ENCODE data around the gene SPEM2. TPM values are rescaled to one million over a fixed set of nuclear protein-coding genes. Genes with fewer than 3 reads are reported as not detected.

The SPEM2 gene
- total and polyA plus RNA-seq, 2 of the 4 experiments (the other 2 are of a cell fraction) = not detected

- intact Hi-C loops (cut with micrococcal nuclease) = no loop called here
- peak overlapping the region; percentile 75 for H3K27ac ChIP-seq (ENCODE audit: insufficient read depth, low read length)
These were observed 21.8 kb upstream of the SPEM2 start for GRCh38 chr17:7403727-7403976.

More at GRCh38 chr17:7403727-7403976, 21.8 kb upstream of the SPEM2 start:
- H3K79me1 ChIP-seq (ENCODE audit: low read depth in 1 of 2, low read length in 2 of 2) = peaks cover 11 to 51% of the 10 kb centered on the region in 2 experiments
- peak overlapping the region; percentile 80 for H4K91ac ChIP-seq (ENCODE audit: insufficient read depth, low read depth, low read length)
- H2BK15ac ChIP-seq (ENCODE audit: low read depth, low read length) = no peak overlapping the region
- no peak overlapping the region for H4K5ac ChIP-seq (ENCODE audit: low read depth, low read length)
- H3K4me3 ChIP-seq (ENCODE audit: insufficient read depth, low read depth, low read length) = peak overlapping the region; percentile 64
- in situ Hi-C loops (cut with MboI; ENCODE audit: low sequenced_read_pairs) (no loop called here), dilution Hi-C loops (cut with HindIII; ENCODE audit: low sequenced_read_pairs, unreplicated experiment) (no loop called here)
- peaks cover 9% of the 10 kb centered on the region for H3K4me1 ChIP-seq (ENCODE audit: control insufficient read depth, insufficient read depth, low read length)
- H3K9me1 ChIP-seq (ENCODE audit: insufficient read depth, low read length) = no peaks in the 10 kb centered on the region
- no CpG with 5 or more reads among the region's 13 CpGs for WGBS, 2 experiments (ENCODE audit: extremely low coverage in 2 of 2, insufficient read length in 1 of 2)
- peaks cover 7% of the 10 kb centered on the region for H4K20me1 ChIP-seq (ENCODE audit: insufficient read depth, low read length)
- H3K14ac ChIP-seq (replicated peaks; ENCODE audit: low read depth, low read length) = peak overlapping the region; percentile 94
- H2AK9ac ChIP-seq (replicated peaks; ENCODE audit: low read depth, low read length, poor library complexity) = peak overlapping the region; percentile 97
- H3K27me3 ChIP-seq (ENCODE audit: control insufficient read depth, insufficient read depth, low read length) = no peaks in the 10 kb centered on the region
- peak overlapping the region; percentile 100 for H2AFZ ChIP-seq (replicated peaks; ENCODE audit: low read length, poor library complexity)
- BruUV-seq (replicated peaks) = no TSS peak
- H2AK5ac ChIP-seq (ENCODE audit: low read depth, low read length) = no peak overlapping the region
- peak overlapping the region; percentile 95 for H3K4me2 ChIP-seq (ENCODE audit: low read depth, low read length)
- H3K18ac ChIP-seq (ENCODE audit: low read depth, low read length) = no peak overlapping the region
- H3K9ac ChIP-seq (ENCODE audit: low read depth, low read length) = peak overlapping the region; percentile 84
- ChIA-PET POLR2A (ENCODE audit: unreplicated experiment) (interaction anchor here (0.6 to 1.7 kb wide), 8 partner anchors 9 to 1940 kb away, joined by 3 to 9 read pairs (median 4); partner anchors contain the start of gene PLSCR3), CTCF (interaction anchor here (0.8 kb wide), 1 partner anchor 32 kb away, joined by 4 read pairs; the partner anchor contains the start of gene TMEM102)
- 0 out of 2 replicates have a peak overlapping the region, but pooled peaks have one; percentile 55 for H2BK120ac ChIP-seq (ENCODE audit: low read depth, low read length)
- TF ChIP-seq MAFK (IDR thresholded peaks at IDR 0.05; ENCODE audit: low read depth, low read length) = no peak
- TF ChIP-seq SMC3 (IDR thresholded peaks at IDR 0.05; ENCODE audit: low read depth, low read length) = no peak
- no peak for TF ChIP-seq USF2 (IDR thresholded peaks at IDR 0.05; ENCODE audit: low read depth, low read length)
- no peak for TF ChIP-seq BHLHE40 (IDR thresholded peaks at IDR 0.05; ENCODE audit: low read depth, low read length)
- no peak for TF ChIP-seq RAD21 (IDR thresholded peaks at IDR 0.05; ENCODE audit: low read length)
- TF ChIP-seq POLR2A (IDR thresholded peaks at IDR 0.05; ENCODE audit: low read depth, low read length) = no peak
- no peak for TF ChIP-seq CHD1 (IDR thresholded peaks at IDR 0.05; ENCODE audit: low read depth, low read length)
- no peak for TF ChIP-seq FOS (IDR thresholded peaks at IDR 0.05; ENCODE audit: low read depth, low read length)
- TF ChIP-seq ELK1 (IDR thresholded peaks at IDR 0.05; ENCODE audit: borderline replicate concordance, low read depth, low read length) = no peak
- TF ChIP-seq NFE2L2 (IDR thresholded peaks at IDR 0.05; ENCODE audit: low read depth, low read length) = no peak
- TF ChIP-seq CTCF (conservative IDR thresholded peaks at IDR 0.05; ENCODE audit: low read depth, low read length) = no peak
- H3K56ac ChIP-seq (ENCODE audit: extremely low read depth, insufficient read depth, low read length) = peak overlapping the region; percentile 64; the same call in 1 of the 2 replicates
- peak overlapping the region; percentile 63 to 90; a peak in 3 of 4 replicates for H4K8ac ChIP-seq (ENCODE audit: low read depth in 2 of 2, low read length in 2 of 2)
- H2BK5ac ChIP-seq (ENCODE audit: low read depth, low read length, poor library complexity, severe bottlenecking) = peak overlapping the region; percentile 61
- ATAC-seq (ENCODE audit: low read depth) (peak; percentile 45), DNase-seq (no peak)
- peak overlapping the region; percentile 67; the same call in 1 of the 2 replicates for H3K23ac ChIP-seq (ENCODE audit: low read depth, low read length)
- H3K4ac ChIP-seq (ENCODE audit: low read depth, low read length) = peak overlapping the region; percentile 86
- no peak overlapping the region for H2BK20ac ChIP-seq (ENCODE audit: low read depth, low read length)
- no peaks in the 10 kb centered on the region for H3K9me3 ChIP-seq (ENCODE audit: control insufficient read depth, insufficient read depth, low read length)
- peaks cover 2% of the 10 kb centered on the region; the same call in 1 of the 2 replicates for H3K36me3 ChIP-seq (ENCODE audit: control insufficient read depth, insufficient read depth, low read length)
